RPMI8226 (cell line): Measurements from ENCODE around the gene ENC1.

Experiments used
- DNase-seq: peaks from one replicate; pipeline ENCODE4 v3.0.0-alpha.2; 2015

Gene ENC1

GRCh38 chr5:74599148-74599547 is 41.4 kb downstream of the ENC1 start:
- no peak for DNase-seq

GRCh38 chr5:74598731-74599130 is 41.8 kb downstream of the ENC1 start:
- no peak for DNase-seq

DNA sequence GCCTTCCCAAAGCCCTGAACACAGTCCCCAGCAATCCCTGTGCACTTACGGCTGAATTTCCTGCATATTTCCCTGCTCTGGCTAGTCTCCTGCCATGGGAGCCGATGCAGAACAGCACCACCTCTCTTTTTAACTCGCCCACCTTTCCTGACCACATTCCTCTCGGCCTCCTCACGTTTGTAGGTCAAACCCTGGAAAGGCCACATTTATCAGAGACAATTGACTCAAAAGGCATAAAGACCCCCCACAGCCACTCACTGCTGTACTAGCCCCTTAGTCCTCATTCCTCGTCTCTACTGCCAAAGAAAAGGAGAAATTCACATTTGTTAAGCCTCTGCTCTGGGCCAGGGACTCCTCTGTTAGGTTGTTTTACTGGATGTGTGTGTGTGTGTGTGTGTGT is 43.6 kb downstream of the ENC1 start:
- no peak for DNase-seq

DNA sequence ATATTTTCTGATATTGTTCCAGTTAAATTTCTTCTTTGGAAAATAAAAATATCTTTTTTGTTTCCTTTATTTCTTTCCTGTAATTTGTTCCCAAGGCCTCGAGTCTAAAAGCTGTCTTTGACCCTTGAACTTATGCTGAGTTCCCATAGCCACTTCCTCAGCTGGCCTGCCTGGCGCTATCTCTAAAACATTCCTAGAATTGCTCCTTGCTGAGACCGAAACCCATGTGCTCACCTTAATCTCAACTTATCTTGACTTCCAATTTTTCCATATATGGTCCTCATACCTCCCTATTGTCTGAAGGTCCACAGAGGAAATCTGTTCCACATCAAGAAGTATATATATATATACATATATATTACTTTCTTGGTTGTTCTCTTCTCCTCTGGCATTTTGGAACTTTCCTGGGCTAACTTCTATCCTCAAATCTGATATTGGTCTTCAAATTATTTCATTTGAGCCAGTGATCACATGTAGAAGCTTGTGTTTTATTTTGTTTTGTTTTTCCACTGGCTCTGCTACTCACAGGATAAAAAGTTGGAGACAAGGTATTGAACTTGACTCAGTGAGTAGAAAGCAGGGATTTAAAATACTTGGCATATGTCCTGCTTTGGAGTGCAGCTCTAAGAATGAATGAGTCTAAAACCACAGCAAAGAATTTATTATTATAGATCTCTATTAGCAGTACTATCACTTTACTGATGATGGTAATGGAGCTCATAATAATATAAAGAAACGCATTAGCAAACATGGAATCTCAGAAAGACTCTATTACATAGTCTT is 45.2 kb downstream of the ENC1 start:
- DNase-seq, result no peak

DNA sequence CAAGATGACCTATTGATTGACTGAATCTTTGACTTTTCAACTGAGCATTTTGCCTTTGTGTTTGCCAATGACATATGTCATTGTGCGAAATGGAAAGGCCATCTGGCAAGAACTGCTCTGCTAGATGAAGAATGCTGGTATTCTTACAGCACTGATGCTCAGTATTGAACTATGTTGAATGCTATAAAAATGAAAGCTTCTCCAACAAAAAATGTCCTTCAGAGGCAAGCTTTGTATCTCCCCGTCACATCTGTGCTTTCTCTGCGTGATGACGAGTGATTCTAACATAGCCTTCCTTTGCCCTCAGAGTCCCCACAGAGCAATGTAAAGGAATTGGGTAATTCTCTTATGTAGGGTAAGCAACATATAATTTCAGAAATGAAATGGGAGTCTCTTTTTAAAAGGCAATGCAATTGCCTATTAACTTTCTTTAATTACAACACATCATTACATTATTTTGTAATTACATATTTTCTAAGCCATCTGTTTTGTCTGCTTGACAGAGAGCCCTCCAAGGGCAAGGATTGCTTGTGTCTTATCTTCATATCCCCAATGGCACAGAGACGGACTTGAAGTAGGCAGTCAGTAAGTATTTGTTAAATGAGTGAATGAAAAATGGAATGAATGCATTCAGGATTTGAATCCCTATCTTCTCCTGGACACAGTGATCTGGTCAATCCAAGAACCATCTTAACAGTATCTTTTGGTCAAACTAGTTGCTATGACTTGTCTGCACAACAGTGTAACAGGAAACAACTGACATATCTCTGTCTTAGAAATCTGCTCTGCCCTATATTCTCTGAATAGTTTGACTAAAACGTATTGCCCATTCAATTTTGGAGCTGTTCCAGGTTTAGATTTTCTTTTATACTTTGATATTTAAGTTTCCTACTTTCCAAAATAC is 46.1 kb downstream of the ENC1 start:
- DNase-seq, result no peak

- no peak for DNase-seq
Measured at GRCh38 chr5:74589204-74590056, 51.1 kb downstream of the ENC1 start.

DNA sequence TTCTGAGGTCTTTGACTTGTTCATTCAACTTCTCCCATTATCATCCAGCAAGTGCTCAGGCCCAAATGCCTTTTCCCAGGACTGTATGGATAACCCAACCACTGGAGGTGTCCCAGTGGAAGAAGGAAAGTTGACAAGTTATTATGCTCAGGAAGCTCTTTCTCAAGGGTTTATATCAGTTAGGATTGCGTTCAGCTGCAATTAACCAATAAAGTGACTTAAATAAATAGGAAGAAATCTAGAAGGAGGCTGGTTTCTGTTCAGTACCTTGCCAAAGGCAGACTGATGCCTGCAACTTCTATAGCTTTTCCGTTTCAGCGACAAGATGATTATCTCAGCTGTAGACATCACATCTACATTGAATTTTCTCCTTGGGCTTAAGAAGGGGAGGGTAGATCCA is 52.1 kb downstream of the ENC1 start:
- DNase-seq, result no peak

- DNase-seq, result no peak
Measured at GRCh38 chr5:74587890-74588289, 52.6 kb downstream of the ENC1 start.

GRCh38 chr5:74587300-74587699 is 53.2 kb downstream of the ENC1 start:
- DNase-seq, result no peak

DNA sequence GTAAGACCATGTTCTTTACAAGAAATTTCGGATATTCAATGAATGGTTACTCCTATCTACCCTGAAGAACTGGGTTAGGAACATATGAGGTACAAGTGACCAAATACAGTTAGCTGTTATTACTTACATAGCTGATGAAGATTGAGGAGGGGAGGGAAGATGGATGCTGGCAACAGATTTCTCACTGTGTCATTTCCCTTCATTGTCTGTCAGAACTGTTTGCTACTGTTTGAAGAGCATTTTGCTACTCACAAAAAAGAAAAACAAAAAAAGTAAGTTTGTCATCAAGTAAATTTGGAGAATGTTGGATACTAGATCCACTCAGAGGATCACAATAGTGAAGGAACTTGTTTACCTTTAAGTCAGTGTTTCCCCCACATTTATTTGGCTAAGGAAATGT is 53.7 kb downstream of the ENC1 start:
- no peak for DNase-seq

GRCh38 chr5:74582853-74583252 is 57.7 kb downstream of the ENC1 start:
- no peak for DNase-seq

DNA sequence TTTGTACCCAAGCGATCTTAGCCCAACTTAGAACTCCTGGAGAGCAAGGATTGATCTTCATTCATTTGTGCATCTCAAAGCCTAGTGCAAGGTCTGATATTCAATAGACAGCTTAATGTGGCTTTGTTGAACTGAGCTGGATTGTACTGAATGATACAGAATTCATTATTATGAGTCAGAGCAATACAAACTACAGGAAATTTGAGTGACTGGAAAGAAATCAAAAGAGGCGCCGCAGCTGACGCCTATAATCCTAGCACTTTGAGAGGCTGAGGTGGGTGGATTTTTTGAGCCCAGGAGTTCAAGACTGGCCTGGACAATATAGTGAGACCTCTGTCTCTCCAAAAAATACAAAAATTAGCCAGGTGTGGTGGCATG is 58.6 kb downstream of the ENC1 start:
- no peak for DNase-seq

- no peak for DNase-seq
Measured at GRCh38 chr5:74580729-74581109, 59.8 kb downstream of the ENC1 start.

DNA sequence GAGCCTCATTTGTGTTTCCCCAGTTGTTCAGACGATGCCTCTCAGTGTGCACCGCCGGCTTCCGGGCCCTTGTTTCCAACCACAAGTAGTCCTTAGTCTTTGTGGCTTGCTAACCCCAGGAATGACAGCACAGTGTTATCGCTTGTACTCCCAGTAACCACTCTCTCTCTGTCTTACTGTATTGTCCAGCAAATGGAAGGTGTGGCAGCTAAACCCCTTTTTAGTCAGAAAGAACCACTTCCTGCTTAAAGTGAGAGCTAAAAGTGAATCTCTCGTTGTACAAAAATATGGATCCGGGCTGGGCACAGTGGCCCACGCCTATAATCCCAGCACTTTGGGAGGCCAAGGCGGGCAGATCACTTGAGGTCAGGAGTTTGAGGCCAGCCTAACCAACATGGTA is 61.3 kb downstream of the ENC1 start:
- DNase-seq, result no peak

GRCh38 chr5:74578356-74579044 is 62.0 kb downstream of the ENC1 start:
- DNase-seq, result no peak
